Measurements from ENCODE around the gene HMCES. TPM values are rescaled to one million over a fixed set of nuclear protein-coding genes. Genes with fewer than 3 reads are reported as not detected.

Gene HMCES
- total and polyA plus RNA-seq, 2 of the 13 experiments (the other 11 are each of a cell fraction or from before 2014, with no cell fraction given) = 16.1 to 37.5 TPM

DNA sequence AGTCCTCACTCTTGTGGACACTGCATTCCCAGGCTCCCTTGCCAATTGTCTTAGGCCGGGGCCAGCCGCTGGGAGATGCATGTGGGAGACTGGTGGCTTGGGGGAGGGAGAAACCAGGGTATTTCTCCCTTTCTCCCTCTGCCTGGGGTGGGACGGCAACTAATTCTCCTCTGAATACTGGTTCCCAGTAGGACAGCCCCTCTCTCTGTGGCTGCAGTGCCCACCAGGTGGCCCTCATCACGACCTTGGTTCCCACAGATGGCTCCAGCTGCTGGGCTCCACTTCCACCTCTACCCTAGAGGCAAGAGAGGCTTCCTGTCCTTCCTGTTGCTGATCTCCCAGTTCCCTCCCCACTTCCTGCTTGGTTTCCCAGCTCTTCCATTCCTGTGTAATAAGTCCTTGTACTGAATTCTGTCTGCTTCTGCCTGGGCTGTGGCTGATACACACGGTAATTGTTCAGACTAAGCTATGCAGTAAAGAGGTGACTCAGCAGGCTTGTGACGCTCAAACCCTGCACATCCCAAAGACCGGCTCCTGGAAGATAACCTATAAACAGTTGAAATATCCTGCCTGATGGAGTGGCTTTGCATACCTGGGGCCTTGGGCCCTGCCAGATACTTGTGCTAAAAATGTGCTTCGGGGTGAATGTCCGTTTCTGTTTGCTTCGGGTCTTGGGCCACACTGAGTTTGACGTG is 49.6 kb upstream of the HMCES start (continued):
- TF ChIP-seq EP300 (IDR thresholded peaks at IDR 0.05; ENCODE audit: low read depth in 2 of 2, low read length in 2 of 2) (no peak), EP300 (CRISPR knock-in tag; IDR thresholded peaks at IDR 0.05; ENCODE audit: borderline replicate concordance) (no peak), BRCA1 (CRISPR knock-in tag; IDR thresholded peaks at IDR 0.05) (no peak), ZKSCAN5 (CRISPR knock-in tag; IDR thresholded peaks at IDR 0.05) (no peak), SMAD3 (CRISPR knock-in tag; IDR thresholded peaks at IDR 0.05) (no peak), NFE2L2 (IDR thresholded peaks at IDR 0.05; ENCODE audit: low read length) (peak; percentile 65), TBX2 (CRISPR knock-in tag; IDR thresholded peaks at IDR 0.05; ENCODE audit: borderline replicate concordance) (no peak), ZFP36 (IDR thresholded peaks at IDR 0.05; ENCODE audit: borderline replicate concordance, low read depth, low read length, partially characterized antibody) (no peak), MAFG (CRISPR knock-in tag; IDR thresholded peaks at IDR 0.05) (no peak), KMT2A (CRISPR knock-in tag; IDR thresholded peaks at IDR 0.05) (no peak), ZNF343 (CRISPR knock-in tag; IDR thresholded peaks at IDR 0.05) (no peak), RFX3 (CRISPR knock-in tag; IDR thresholded peaks at IDR 0.05) (no peak), NPAS2 (CRISPR knock-in tag; IDR thresholded peaks at IDR 0.05; ENCODE audit: borderline replicate concordance) (no peak), RBFOX2 (IDR thresholded peaks at IDR 0.05; ENCODE audit: low read depth, low read length) (no peak), BRD4 (CRISPR knock-in tag; IDR thresholded peaks at IDR 0.05) (peak; percentile 14; the same call in 1 of the 2 replicates), ETV5 (CRISPR knock-in tag; IDR thresholded peaks at IDR 0.05; ENCODE audit: borderline replicate concordance) (peak; percentile 27; the same call in 1 of the 2 replicates), RARG (CRISPR knock-in tag; IDR thresholded peaks at IDR 0.05; ENCODE audit: low read depth) (no peak), KAT8 (CRISPR knock-in tag; IDR thresholded peaks at IDR 0.05) (peak; percentile 77), SAP130 (CRISPR knock-in tag; IDR thresholded peaks at IDR 0.05; ENCODE audit: low read depth) (peak; percentile 28; the same call in 1 of the 2 replicates)
- TF ChIP-seq, protein P1, sequence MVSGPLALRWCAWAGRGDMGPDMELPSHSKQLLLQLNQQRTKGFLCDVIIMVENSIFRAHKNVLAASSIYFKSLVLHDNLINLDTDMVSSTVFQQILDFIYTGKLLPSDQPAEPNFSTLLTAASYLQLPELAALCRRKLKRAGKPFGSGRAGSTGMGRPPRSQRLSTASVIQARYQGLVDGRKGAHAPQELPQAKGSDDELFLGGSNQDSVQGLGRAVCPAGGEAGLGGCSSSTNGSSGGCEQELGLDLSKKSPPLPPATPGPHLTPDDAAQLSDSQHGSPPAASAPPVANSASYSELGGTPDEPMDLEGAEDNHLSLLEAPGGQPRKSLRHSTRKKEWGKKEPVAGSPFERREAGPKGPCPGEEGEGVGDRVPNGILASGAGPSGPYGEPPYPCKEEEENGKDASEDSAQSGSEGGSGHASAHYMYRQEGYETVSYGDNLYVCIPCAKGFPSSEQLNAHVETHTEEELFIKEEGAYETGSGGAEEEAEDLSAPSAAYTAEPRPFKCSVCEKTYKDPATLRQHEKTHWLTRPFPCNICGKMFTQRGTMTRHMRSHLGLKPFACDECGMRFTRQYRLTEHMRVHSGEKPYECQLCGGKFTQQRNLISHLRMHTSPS (CRISPR knock-in tag; IDR thresholded peaks at IDR 0.05; ENCODE audit: low read depth) = no peak
- TF ChIP-seq, protein P2, sequence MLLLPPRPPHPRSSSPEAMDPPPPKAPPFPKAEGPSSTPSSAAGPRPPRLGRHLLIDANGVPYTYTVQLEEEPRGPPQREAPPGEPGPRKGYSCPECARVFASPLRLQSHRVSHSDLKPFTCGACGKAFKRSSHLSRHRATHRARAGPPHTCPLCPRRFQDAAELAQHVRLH (CRISPR knock-in tag; IDR thresholded peaks at IDR 0.05; ENCODE audit: borderline replicate concordance, low read depth) = no peak
- TF ChIP-seq, protein P3, sequence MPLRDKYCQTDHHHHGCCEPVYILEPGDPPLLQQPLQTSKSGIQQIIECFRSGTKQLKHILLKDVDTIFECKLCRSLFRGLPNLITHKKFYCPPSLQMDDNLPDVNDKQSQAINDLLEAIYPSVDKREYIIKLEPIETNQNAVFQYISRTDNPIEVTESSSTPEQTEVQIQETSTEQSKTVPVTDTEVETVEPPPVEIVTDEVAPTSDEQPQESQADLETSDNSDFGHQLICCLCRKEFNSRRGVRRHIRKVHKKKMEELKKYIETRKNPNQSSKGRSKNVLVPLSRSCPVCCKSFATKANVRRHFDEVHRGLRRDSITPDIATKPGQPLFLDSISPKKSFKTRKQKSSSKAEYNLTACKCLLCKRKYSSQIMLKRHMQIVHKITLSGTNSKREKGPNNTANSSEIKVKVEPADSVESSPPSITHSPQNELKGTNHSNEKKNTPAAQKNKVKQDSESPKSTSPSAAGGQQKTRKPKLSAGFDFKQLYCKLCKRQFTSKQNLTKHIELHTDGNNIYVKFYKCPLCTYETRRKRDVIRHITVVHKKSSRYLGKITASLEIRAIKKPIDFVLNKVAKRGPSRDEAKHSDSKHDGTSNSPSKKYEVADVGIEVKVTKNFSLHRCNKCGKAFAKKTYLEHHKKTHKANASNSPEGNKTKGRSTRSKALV (CRISPR knock-in tag; IDR thresholded peaks at IDR 0.05) = no peak
- TF ChIP-seq, protein P4, sequence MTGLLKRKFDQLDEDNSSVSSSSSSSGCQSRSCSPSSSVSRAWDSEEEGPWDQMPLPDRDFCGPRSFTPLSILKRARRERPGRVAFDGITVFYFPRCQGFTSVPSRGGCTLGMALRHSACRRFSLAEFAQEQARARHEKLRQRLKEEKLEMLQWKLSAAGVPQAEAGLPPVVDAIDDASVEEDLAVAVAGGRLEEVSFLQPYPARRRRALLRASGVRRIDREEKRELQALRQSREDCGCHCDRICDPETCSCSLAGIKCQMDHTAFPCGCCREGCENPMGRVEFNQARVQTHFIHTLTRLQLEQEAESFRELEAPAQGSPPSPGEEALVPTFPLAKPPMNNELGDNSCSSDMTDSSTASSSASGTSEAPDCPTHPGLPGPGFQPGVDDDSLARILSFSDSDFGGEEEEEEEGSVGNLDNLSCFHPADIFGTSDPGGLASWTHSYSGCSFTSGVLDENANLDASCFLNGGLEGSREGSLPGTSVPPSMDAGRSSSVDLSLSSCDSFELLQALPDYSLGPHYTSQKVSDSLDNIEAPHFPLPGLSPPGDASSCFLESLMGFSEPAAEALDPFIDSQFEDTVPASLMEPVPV (CRISPR knock-in tag; IDR thresholded peaks at IDR 0.05) = no peak
- TF ChIP-seq, protein P5, sequence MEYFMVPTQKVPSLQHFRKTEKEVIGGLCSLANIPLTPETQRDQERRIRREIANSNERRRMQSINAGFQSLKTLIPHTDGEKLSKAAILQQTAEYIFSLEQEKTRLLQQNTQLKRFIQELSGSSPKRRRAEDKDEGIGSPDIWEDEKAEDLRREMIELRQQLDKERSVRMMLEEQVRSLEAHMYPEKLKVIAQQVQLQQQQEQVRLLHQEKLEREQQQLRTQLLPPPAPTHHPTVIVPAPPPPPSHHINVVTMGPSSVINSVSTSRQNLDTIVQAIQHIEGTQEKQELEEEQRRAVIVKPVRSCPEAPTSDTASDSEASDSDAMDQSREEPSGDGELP (IDR thresholded peaks at IDR 0.05; ENCODE audit: borderline replicate concordance, low read depth) = peak; percentile 36; the same call in 1 of the 2 replicates
- TF ChIP-seq, protein P6, sequence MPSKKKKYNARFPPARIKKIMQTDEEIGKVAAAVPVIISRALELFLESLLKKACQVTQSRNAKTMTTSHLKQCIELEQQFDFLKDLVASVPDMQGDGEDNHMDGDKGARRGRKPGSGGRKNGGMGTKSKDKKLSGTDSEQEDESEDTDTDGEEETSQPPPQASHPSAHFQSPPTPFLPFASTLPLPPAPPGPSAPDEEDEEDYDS (CRISPR knock-in tag; IDR thresholded peaks at IDR 0.05) = no peak
